Bone marrow (tissue), 2 donors: ENCODE results near the gene SLC9A7.

ENCODE experiments used
- DNase-seq, 2 donors: peaks; one replicate each; lab custom pipeline; 2025; lab: John Stamatoyannopoulos, UW

Gene SLC9A7

DNA sequence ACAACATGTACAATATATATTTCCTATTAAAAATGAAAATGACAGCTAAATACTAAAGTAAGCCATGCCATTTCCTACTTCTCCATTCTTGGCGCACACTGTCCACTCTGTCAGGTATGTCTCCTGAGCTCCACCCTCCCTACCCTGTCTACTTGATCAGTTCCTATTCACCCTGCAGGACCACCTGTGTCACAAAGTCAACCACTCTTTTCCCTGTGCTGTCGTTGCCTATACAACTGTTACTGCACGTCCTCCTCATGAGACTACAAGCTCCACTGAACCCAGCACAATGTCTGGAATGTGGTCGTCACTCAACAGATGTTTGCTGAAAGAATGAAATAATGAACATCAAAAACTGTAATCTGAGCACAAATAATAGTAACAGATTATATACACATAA lies 54.9 kb downstream of the SLC9A7 start:
- DNase-seq, result no peak

DNA sequence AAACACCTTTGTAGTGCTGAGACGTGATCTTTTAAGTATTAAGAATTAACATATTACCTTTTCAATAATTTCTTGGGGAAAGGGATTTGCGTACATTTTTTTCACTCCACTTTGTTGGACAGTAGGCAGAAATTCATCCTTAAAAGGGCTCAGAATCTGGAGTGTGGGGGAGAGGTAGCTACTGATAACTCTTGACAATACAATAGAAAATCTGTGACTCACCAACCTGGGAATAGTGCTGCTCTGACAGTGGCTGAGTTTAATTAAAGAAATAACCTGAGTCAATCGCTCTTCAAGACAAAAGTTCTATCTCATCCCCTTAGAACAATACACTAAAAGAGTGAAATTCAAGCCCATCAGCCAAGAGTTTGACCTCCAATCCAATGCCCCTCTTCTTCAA lies 60.2 kb downstream of the SLC9A7 start:
- DNase-seq, result no peak

DNA sequence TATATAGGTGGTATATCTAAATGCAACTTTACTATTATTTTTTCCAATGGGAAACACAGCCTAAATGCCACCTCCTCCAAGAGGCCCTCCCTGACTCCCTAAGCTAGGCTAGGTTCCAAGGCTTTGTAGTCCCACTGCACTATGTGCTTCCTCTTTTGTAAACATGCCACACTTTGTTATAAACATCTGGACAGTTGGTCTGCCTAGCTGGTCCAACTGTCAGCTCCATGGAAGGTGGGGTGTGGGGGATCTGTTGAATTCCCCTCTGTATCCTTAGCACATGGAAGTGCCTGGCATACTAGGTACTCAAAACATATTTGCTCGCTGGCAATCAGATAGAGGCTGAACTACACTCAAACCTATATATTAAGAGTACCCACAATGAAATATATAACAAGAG lies 63.4 kb downstream of the SLC9A7 start:
- DNase-seq, result no peak

DNA sequence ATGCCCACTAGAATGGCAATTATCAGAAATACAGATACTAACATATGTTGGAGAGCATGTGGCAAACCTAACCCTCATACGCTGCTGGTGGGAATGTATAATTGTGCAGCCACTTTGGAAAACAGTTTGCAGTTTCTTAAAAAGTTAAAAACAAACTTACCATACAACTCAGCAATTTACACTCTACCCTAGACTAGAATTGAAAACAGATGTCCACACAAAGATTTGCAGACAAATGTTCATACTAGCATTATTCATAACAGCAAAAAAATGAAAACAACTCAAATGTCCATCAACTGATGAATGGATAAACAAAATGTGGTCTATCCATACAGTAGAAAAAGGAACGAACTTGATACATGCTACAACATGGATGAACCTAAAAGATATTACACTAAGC lies 64.4 kb downstream of the SLC9A7 start:
- DNase-seq, result no peak

DNA sequence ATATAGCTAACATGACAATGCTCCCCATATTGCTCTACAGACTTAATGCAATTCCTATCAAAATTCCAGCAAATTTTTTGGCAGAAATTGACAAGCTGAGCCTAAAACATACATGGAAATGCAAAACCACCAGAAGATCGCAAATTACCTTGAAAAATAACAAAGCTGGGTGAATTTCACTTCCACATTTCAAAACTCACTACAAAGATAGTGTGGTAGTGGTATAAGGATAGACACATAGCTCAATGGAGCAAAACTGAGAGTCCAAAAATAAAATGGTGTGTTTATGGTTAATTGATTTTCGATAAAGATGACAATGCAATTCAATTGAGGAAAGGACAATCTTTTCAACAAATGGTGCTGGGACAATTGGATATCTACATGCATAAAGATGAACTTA lies 65.8 kb downstream of the SLC9A7 start:
- DNase-seq, result no peak

DNA sequence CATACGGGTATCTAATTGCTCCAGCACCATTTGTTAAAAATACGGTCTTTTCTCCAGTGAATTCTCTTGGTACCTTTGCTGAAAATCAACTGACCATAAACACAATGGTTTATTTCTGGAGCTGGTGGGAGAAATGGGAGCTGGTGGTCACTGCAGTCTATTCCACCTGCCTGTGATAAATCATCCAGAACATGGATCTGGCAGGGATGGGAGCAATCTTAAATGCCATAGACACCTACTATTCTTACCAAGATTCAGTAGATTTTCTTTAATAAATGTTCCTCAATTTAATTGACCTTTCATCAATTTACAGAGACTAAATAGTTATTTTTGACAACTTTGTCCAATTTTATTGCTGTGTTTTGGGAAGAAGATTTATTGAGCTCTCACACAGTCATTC lies 68.1 kb downstream of the SLC9A7 start:
- DNase-seq, result no peak

DNA sequence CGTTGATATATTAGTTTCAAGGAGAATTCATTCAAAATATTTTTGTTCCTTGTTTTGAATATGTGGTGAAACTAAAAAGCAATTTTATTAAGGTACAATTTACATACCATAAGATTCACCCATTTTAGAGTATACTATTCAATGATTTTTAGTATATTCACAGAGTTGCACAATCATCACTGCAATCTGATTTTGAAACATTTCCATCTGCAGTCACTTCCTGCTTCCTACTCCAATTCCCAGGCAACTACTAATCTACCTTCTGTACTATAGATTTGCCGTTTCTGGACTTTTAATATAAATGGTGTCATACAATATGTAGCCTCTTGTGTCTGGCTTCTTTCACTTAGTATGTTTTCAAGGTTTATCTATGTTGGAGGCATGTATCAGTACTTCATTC lies 71.3 kb downstream of the SLC9A7 start:
- DNase-seq, result no peak

DNA sequence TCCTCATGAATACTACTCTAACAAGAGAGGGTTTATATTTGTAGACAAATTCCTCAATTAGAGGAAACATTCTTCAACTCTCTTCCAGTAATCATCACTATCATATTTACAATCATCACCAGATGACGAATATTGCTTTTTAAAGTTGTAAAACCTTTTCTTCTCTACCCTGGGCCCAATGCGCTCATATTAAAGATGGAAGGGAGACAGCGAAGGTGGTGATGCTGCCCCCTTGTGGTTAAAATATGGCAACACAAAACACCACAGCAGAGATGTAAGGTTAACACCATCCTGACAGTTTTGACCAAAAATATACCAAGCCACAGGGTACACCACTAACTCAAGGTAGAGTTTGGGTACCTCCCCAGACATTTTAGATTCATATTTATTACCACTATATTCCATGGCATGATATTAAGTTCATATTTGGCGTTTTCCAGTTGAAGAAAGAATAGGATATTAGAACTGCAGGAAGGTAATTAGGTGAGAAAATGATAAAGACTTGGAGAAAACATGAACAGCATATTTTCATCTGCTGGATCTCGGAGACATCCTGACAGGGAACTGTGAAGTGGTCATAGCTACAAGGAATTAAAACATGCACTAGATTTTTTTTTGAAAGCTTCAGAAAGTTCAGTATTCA lies 72.8 kb downstream of the SLC9A7 start:
- DNase-seq, result no peak

DNA sequence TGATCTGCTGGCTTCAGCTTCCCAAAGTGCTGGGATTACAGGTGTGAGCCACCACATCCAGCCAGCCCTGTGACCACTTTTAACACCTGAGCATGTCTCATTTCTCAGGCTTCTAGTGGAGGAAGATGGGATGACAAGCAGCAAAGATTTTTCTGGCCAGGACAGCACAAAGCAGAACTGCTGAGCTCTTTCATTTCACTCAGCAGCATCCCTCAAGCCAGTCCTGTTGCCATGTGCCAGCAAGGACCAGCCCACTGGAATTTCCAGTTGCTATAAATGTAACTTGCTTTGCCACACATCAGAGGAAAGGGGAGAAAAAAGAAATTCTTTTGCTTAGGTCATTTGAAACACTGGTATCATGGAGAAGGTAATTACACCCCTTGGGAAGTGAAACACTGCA lies 75.9 kb downstream of the SLC9A7 start:
- DNase-seq, result no peak

DNA sequence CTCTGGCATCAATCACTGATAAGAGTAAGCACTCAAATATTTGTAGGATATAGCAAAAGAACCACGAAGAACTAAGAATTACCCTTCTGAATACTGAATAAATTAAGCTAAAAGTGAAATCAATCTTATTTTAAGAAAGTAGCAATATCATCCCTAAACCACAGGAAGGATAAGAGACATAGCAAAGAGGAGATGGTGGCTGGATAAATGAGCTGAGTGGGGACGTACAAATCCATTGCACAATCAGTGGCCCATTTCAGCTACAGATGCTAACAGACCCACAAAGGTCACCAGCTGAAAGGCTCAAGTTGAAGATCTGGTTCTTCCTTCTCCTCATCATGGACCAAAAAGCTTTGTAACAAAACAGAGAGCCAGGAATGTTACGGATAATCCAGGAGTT lies 77.1 kb downstream of the SLC9A7 start:
- DNase-seq, result no peak

DNA sequence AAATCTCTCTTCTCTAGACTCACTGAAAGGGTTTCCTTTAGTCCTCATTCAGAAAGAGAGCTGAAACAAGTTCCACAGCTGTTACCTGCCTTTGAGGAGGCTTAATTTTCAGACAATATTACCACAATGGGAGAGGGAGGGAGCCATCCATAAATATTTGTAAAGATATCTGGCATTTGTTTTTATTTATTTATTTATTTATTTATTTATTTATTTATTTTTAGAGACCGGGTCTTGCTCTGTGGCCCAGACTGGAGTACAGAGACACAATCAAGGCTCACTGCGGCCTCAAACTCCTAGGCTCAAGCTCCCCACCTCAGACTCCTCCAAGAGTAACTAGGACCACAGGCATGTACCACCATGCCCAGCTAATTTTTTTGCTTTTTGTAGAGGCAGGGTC lies 80.7 kb downstream of the SLC9A7 start:
- DNase-seq, result no peak

DNA sequence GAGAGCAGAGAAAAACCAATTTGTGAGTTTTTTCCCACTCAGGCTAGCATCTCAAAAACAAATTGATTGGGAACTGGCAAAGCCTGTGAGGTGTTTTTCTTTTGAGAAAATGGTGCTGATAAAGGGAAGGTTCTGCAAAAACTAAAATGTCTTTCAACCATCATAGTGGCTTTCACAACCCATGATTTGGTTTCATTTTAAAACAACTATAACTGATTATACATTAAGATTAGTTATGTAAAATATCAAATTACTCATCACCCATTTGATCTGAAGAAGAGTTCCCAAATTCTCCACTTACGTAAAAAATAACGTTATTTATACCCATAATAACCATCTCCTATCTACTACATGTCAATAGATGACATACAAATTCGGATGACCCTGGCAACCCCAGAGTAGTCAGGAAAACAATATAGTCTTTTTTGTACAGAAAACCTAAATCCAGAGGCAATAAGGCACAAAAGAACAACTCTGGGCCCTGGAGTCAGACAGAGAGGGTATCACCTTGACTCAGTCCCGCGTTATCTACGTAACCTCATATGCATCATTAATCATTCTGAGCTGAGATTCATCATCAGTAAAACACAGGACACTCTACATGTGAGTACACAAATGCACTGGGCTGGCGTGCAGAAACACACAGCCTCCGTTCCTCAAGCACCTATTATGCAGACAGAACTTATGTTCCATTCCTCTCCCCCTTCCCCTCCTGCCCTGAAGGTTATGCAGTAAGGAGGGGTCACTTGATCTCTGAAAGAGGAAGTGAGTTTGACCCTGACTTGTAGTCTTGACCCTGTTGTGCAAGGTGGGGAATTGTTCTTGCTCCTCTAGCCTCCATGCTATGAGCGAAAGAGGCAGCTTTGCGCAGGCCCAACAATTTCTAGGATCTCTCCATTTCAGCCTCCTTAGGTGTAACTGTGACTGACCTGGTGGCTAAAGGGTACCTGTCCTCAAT lies 82.2 kb downstream of the SLC9A7 start:
- no peak for DNase-seq

DNA sequence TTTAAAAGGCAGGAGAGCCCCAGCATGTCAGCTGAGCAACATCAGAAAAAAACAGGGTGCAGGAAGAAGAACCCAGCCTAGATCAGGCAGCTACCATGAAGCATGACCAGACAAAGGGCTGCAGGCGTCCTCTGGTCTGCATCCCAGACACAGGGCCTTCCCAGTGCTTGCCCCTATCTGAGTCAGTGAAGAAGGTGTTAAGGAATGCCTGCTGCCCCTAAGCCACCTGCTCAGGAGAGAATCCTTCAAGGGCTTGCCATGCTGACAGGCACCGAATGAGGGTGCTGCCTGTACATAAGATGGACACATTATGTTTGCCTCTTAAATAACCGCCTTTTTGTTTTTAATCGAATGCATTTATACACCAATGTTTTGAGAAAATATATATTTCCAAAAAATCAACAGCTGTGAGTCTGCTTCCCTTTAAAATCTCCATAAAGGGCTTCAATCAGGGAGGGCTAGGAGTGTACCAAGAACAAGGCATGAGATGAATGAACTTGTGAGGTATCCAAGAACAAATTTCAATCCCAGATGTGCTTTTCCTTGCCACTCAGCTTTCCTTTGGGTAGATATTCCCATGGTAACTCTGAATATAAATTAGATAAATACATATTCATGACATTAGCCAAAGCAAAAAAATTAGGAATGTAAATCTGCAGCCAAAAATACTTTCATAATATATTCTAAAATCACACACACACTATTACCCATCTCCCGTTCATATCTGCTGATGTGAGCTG lies 85.1 kb downstream of the SLC9A7 start:
- DNase-seq, result no peak

DNA sequence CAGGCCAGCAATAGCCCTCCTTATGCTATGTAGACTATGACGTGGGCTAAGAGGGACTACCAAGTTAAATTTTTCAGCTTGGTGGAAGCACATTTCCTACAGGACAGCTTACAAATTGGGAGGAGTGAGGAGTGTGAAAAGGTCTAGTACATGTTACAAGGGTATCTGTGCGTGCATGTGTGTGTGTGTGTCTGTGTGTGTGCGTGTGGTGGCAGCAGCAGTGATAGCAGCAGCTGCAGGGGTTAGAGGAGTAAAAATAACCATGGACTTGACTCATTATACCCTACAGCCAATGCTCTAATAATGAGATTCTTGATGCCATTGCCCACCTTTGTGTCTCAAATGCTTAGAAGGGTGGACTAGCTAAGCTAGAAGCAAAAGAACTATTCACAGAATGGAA lies 88.6 kb downstream of the SLC9A7 start:
- no peak for DNase-seq

DNA sequence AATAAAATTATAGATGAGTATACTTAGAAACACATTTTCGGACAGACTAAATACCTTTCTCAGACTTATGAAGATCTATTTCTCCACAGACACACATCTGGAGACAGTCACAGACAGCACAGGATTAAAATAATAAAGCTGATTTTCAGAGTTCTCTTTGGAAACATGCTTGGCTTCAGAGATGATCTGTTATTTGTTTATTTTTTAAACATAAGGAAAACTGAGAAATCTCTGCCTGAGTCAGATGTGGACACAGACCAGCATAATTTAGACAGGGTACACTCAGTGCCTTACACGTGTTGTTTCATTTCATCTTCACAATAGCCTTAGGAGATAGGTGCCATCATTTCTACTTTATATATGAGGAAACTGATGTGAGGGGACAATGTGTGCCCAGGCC lies 92.1 kb downstream of the SLC9A7 start:
- DNase-seq, result no peak

DNA sequence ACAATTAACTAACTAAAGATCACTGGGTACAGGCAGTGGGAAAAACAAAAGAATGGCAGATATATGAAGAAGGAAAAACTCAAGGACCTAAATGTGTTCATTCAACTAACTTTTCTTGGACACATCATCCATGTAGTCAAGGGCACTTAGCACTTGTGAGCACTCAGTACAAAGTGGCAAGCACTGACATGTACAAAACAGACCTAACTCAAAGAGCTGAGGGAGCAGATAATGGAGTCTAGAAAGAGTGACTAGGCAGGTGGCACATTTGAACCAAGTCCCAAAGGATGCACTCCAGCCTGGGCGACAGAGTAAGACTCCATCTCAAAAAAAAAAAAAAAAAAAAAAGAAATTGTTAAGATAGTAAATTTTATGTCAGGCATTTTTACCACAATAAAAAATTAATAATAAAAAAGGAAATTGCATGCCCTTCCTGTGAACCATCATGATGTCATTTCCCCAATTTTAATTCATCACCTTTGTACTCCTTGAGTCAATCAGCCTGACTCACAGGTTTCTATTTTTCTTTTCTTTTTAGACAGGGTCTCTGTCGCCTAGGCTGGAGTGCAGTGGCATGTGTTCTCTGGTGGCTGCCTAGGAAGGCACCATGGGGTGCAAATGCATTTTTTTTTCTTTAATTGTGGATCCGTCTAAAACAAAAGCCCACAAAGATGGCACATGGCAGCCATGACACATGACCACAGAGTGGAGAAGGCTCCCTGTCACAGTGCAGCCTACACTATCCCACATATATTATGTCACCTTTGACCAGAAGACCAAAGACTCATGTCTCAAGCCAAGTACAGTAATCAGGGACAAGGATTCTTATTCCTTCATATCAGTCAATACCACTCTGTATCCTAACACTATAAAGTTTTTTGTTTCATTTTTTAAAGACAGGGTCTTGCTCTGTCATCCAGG lies 93.4 kb downstream of the SLC9A7 start:
- DNase-seq, result no peak

DNA sequence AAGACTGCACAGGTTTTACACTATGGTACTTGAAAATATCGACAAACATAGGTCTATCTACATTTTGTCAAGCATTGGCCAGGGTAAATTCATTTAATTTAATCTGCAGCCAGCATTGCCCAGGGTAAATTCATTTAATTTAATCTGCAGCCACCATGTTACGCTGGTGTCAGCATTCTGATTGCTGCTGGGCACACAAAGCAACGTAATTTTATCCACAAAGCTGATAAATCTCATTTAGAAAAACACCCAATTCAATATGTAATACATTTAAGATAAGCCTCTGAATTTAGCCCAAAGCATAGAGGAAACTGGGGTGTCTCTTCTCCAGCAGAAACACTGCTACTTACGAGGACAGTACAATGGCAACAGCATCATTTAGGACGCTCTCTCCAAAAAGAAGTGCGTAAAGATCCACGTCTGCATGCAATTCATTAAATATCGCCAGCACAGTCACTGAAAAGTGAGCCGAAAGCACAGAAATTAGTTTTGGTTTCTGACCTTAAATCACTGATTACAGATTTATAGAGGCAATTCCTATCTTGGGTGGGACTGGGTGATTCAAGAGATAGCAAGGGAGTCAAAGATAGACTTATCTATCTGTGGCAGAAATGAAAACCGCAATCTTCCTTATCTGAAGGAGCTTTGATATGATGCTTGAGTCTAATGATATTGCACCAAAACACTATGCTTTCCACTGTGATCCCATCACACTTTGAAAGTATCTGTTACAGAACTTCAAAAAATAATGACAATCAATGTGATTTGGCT lies 96.5 kb downstream of the SLC9A7 start:
- DNase-seq, result no peak

DNA sequence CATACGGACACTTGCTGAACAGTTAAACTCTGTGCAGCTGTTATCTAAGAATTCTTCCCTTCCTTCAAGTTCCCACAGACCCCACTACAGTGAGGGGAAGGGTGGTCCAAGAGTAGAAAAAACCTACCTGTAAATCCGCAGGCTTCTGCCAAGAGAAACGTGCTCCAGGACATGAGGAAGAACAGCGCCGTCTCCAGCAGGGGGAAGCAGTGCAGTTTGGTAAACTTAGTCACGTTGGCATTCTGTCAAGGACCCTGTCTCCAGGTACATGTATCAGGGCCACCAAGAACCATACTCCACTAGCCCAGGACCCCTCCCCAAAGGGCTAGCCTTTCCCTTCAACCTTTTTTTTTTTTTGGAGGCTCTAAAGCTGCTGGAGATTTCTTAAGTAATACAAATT lies 105.4 kb downstream of the SLC9A7 start:
- no peak for DNase-seq

DNA sequence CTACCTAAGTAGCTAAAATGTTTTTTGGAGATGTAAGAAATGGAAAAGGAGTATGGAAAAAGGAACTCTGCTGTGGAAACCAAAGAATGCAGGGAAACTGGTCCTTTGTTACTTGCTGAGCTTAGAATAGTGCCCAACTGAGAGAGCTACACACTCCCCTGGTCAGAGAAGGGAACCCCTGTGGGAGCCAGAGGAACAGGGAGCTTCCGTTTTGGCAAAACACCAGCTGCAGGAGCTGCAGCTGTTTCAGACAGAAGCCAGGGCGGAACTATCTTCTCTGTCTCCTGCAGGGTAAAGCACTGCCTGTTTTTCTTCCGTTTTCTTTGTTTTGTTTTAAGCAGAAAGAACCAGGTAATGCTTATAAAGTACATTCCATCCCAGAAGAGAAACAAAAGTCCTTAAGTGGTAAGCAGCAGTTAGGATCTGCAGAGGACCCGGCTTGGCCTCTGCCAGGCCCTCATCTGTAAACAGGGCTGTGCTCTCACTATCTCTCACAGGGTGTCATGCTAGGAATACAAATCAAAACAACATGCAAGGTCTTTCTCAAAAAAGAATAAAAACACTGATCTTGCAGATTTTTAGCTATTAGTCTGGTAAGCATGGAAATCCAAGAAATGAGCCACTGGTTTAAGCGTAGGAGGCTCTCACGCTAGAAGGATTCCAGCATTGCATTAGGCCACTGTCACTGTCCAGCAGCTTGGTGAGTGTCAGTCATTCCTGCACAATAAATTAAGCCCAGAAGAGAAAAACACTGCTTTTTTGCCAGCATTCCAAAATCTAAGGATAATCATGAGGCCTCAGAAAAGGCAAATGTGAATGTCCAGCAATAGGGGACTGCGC lies 109.3 kb downstream of the SLC9A7 start:
- peak in 1 of 2 donors; percentile 48 for DNase-seq

DNA sequence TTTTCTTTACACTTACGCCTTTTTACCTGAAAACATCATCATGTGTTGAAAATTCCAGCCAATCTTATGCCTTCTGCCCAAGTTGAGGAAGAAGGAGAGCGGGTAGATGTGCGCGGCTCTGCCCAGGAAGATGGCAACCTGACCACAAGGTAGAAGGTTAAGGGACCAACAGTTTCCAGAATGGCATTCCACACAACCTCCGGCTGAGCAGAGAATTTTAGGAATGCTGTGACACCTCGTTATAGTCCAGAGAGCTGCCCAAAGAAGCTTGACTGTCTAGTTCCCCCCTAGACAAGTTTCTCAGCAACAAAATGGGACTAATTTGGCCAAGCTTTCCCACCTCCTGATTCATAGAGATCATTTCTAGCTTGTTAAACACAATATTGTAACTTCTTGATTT lies 110.3 kb downstream of the SLC9A7 start:
- DNase-seq, result no peak
